ENCODE data around the gene KLK3.

DNA sequence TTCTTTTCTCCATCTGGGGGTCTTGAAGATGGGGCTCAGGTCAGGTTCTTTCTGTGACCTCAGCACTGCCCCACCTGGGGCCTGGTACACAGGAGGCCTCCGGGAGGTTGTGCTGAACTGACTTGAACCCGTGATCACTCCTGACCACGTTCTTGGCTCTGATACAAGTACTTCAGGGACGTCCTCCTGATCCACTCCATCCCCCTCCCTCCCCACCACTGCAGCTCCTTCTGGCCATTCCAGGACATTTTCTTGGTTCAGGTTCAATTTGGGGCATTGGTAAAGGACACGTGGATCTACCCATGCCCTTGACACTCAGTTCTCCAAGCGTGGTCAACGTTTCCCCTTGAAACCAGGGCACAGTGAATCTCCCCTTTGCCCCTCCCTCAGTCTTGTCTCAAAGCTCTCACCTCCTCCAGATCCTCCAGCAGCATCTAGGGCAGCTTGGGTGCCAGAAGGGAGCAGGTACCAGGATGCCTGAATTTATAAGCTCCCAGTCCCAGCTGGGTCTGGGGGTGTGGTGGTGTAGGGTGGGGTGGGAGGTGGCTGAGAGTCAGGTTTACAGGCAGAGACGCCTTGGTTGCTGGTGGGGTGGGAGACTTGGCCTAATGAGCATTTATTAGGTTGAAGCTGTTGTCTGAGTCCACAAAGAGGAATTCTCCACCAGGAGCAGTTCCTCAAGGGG is 21.5 kb upstream of the KLK3 start, which contains the start of gene KLK15:
- TF ChIP-seq, protein P1, sequence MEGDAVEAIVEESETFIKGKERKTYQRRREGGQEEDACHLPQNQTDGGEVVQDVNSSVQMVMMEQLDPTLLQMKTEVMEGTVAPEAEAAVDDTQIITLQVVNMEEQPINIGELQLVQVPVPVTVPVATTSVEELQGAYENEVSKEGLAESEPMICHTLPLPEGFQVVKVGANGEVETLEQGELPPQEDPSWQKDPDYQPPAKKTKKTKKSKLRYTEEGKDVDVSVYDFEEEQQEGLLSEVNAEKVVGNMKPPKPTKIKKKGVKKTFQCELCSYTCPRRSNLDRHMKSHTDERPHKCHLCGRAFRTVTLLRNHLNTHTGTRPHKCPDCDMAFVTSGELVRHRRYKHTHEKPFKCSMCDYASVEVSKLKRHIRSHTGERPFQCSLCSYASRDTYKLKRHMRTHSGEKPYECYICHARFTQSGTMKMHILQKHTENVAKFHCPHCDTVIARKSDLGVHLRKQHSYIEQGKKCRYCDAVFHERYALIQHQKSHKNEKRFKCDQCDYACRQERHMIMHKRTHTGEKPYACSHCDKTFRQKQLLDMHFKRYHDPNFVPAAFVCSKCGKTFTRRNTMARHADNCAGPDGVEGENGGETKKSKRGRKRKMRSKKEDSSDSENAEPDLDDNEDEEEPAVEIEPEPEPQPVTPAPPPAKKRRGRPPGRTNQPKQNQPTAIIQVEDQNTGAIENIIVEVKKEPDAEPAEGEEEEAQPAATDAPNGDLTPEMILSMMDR (IDR thresholded peaks at IDR 0.05; ENCODE audit: low read length) = no peak
- TF ChIP-seq EZH2 (optimal IDR thresholded peaks at IDR 0.05; ENCODE audit: low read depth, low read length) = no peak
- TF ChIP-seq EZH2phosphoT487 (IDR thresholded peaks at IDR 0.05; ENCODE audit: low read length) = no peak
